Endodermal cell (in vitro differentiated cells): ENCODE data around the gene GPR153. TPM values are rescaled to one million over a fixed set of nuclear protein-coding genes. Genes with fewer than 3 reads are reported as not detected.

ENCODE experiments used
- DNase-seq: peaks from one replicate; pipeline ENCODE4 v3.0.0-alpha.2; 2017
- H3K27ac ChIP-seq: 2 replicates; pipeline ENCODE4 v1.5.1; 2013; ENCODE audit warnings: mild to moderate bottlenecking, low read depth, low read length, moderate library complexity
- H3K27me3 ChIP-seq: 2 replicates; pipeline ENCODE4 v1.6.1; 2013; ENCODE audit warnings: mild to moderate bottlenecking, low read length, moderate library complexity; ENCODE audit not compliant: insufficient read depth, control insufficient read depth, poor library complexity, severe bottlenecking
- H3K36me3 ChIP-seq: 2 replicates; pipeline ENCODE4 v1.7.0; 2013; ENCODE audit warnings: mild to moderate bottlenecking, low read length, moderate library complexity; ENCODE audit not compliant: control insufficient read depth, insufficient read depth
- H3K4me1 ChIP-seq: one replicate; pipeline ENCODE4 v1.7.0; 2013; ENCODE audit warnings: low read length; ENCODE audit not compliant: control insufficient read depth, insufficient read depth
- H3K4me3 ChIP-seq: 2 replicates; pipeline ENCODE4 v1.5.1; 2013; ENCODE audit warnings: mild to moderate bottlenecking, low read length, moderate library complexity
- H3K9ac ChIP-seq: 2 replicates; pipeline ENCODE4 v1.6.1; 2013; ENCODE audit warnings: mild to moderate bottlenecking, low read length, moderate library complexity; ENCODE audit not compliant: poor library complexity, severe bottlenecking; ENCODE audit errors: extremely low read depth
- H3K9me3 ChIP-seq: 2 replicates; pipeline ENCODE4 v1.6.1; 2013; ENCODE audit warnings: mild to moderate bottlenecking, low read length, moderate library complexity; ENCODE audit not compliant: control insufficient read depth
- H3K27ac Mint-ChIP-seq: 2 replicates; pipeline ENCODE4 v1.8.0; 2020; ENCODE audit warnings: mixed read lengths
- H3K27me3 Mint-ChIP-seq: 2 replicates; pipeline ENCODE4 v1.8.0; 2021; ENCODE audit warnings: mild to moderate bottlenecking, mixed read lengths; ENCODE audit not compliant: insufficient read depth
- H3K36me3 Mint-ChIP-seq: 2 replicates; pipeline ENCODE4 v1.8.0; 2020; ENCODE audit warnings: low read depth, mixed read lengths
- H3K4me1 Mint-ChIP-seq: 2 replicates; pipeline ENCODE4 v1.8.0; 2020; ENCODE audit warnings: mixed read lengths
- H3K4me3 Mint-ChIP-seq: 2 replicates; pipeline ENCODE4 v1.8.0; 2020; ENCODE audit warnings: mild to moderate bottlenecking, moderate library complexity, mixed read lengths
- H3K9me3 Mint-ChIP-seq: 2 replicates; pipeline ENCODE4 v1.8.0; 2020; ENCODE audit warnings: mild to moderate bottlenecking, mixed read lengths
- CTCF ChIP-seq: fragments of 200-600 bp; sonication (generic); conservative IDR thresholded peaks from 2 replicates; pipeline ENCODE4 v1.5.0; 2021; ENCODE audit warnings: antibody characterized with exemption, mild to moderate bottlenecking
- WGBS, 2 experiments: methylation state at CpG; one replicate each; pipeline versions ENCODE4 v1.1.5 to v1.1.7; 2013; ENCODE audit warnings: missing lambda C conversion rate in 2 of 2, mixed read lengths in 1 of 2; ENCODE audit not compliant: insufficient coverage in 1 of 2, insufficient read length in 1 of 2; 5-methylcytosine and 5-hydroxymethylcytosine counted together
- total RNA-seq, 2 donors: library from RNA; stranded (reverse); fragmentation: NEBNext Ultra II Directional in 1 of 2; extraction: Animal tissue kit (Norgen Biotek cat#: 25700) in 1 of 2; gene quantifications; 2 replicates in 1 of 2; 3 replicates in 1 of 2; pipeline ENCODE4 v1.2.1, GENCODE V29; 2021

The GPR153 gene
- total RNA-seq, 2 donors from 2014 or later: 2.4 to 2.8 TPM

GRCh38 chr1:6269720-6270400 is 9.0 kb upstream of the GPR153 start:
- WGBS, 2 experiments: 84 to 86% methylated on average over 5 to 22 of the region's 22 CpGs

GRCh38 chr1:6269296-6269695 is 8.4 kb upstream of the GPR153 start:
- H3K4me1 Mint-ChIP-seq: peaks cover 15% of the 10 kb centered on the region
- WGBS, 2 experiments: 76 to 89% methylated on average over 10 to 14 of the region's 14 CpGs
- no peaks in the 10 kb centered on the region for H3K27me3 Mint-ChIP-seq
- Histone ChIP-seq H3K36me3 (no peaks in the 10 kb centered on the region), H3K9me3 (no peaks in the 10 kb centered on the region), H3K4me1 (peaks cover 8% of the 10 kb centered on the region), H3K27me3 (no peaks in the 10 kb centered on the region), H3K9ac (no peak overlapping the region), H3K4me3 (no peak overlapping the region), H3K27ac (peak overlapping the region; percentile 96)
- no peaks in the 10 kb centered on the region for H3K9me3 Mint-ChIP-seq
- H3K36me3 Mint-ChIP-seq: no peaks in the 10 kb centered on the region
- TF ChIP-seq CTCF: no peak
- H3K27ac Mint-ChIP-seq: no peak overlapping the region
- H3K4me3 Mint-ChIP-seq: no peak overlapping the region
- no peak for DNase-seq

More at GRCh38 chr1:6269720-6270400, 9.0 kb upstream of the GPR153 start:
- Mint-ChIP-seq H3K27me3 (no peaks in the 10 kb centered on the region), H3K4me3 (no peak overlapping the region), H3K4me1 (peaks cover 15% of the 10 kb centered on the region), H3K9me3 (no peaks in the 10 kb centered on the region), H3K36me3 (no peaks in the 10 kb centered on the region), H3K27ac (no peak overlapping the region)
- H3K9me3 ChIP-seq: no peaks in the 10 kb centered on the region
- no peak for DNase-seq
- peak overlapping the region; percentile 96 for H3K27ac ChIP-seq
- TF ChIP-seq CTCF: no peak
- H3K4me1 ChIP-seq: peaks cover 8% of the 10 kb centered on the region
- H3K36me3 ChIP-seq: no peaks in the 10 kb centered on the region
- H3K27me3 ChIP-seq: no peaks in the 10 kb centered on the region
- H3K4me3 ChIP-seq: no peak overlapping the region
- H3K9ac ChIP-seq: no peak overlapping the region

- no peaks in the 10 kb centered on the region for H3K36me3 Mint-ChIP-seq
- no peak overlapping the region for H3K27ac Mint-ChIP-seq
- no peaks in the 10 kb centered on the region for H3K36me3 ChIP-seq
- H3K4me3 ChIP-seq: no peak overlapping the region
- no peak overlapping the region for H3K4me3 Mint-ChIP-seq
- H3K27ac ChIP-seq: no peak overlapping the region
- peaks cover 8% of the 10 kb centered on the region for H3K4me1 ChIP-seq
- H3K27me3 Mint-ChIP-seq: no peaks in the 10 kb centered on the region
- H3K4me1 Mint-ChIP-seq: peaks cover 12% of the 10 kb centered on the region
- no peaks in the 10 kb centered on the region for H3K9me3 ChIP-seq
- WGBS, 2 experiments: 87 to 94% methylated on average over 19 to 21 of the region's 21 CpGs
- H3K9me3 Mint-ChIP-seq: no peaks in the 10 kb centered on the region
- DNase-seq: peak; percentile 72
- TF ChIP-seq CTCF: peak; percentile 56
- no peaks in the 10 kb centered on the region for H3K27me3 ChIP-seq
- no peak overlapping the region for H3K9ac ChIP-seq
These were observed 7.5 kb upstream of the GPR153 start for GRCh38 chr1:6268415-6268814.
